HG02678 (cell line): ENCODE data around the gene IRF1.
"Not testable (repeated sequence)": the region's sequence is repeated elsewhere in the genome, so short reads cannot be mapped to it uniquely, and the experiment has no call there.

Experiments
- ATAC-seq: cut with Tn5 transposase; IDR thresholded peaks from one replicate; pipeline ENCODE4 v1.9.1; 2021; ENCODE audit warnings: mild to moderate bottlenecking, moderate library complexity; ENCODE audit not compliant: unreplicated experiment

The IRF1 gene

DNA sequence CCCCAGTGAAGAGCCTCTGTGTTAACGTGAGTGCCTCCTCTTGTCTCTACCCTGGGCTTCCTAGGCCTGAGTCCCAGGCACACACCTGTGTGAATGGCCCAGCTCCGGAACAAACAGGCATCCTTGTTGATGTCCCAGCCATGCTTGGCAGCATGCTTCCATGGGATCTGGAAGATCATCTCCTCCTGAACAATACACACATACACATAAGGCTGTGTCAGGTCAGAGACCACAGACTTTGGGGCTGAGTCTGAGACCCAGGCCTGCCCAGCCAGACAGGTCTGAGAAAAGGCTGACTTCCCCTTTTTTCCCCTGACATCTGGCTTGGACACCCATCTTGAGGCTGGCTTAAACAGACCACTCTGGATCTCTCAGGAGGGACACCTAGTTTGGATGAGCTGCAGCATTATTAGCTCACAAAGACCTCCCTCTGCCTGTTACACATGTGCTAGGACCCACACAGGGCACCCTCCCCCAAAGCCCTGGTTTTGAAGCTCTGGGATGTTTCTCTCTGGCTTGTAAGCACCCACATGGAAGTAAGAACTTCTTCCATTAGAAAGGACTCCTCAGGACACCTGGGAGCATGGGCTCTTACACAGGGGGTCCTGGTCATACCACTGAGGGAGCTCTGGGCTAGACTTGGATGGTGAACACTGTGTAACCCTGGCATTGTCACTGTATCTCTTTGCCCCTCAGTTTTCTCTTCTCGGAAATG is 2.6 kb downstream of the IRF1 start:
- ATAC-seq, result no peak

GRCh38 chr5:132487095-132487428 is 3.5 kb downstream of the IRF1 start:
- no peak for ATAC-seq

DNA sequence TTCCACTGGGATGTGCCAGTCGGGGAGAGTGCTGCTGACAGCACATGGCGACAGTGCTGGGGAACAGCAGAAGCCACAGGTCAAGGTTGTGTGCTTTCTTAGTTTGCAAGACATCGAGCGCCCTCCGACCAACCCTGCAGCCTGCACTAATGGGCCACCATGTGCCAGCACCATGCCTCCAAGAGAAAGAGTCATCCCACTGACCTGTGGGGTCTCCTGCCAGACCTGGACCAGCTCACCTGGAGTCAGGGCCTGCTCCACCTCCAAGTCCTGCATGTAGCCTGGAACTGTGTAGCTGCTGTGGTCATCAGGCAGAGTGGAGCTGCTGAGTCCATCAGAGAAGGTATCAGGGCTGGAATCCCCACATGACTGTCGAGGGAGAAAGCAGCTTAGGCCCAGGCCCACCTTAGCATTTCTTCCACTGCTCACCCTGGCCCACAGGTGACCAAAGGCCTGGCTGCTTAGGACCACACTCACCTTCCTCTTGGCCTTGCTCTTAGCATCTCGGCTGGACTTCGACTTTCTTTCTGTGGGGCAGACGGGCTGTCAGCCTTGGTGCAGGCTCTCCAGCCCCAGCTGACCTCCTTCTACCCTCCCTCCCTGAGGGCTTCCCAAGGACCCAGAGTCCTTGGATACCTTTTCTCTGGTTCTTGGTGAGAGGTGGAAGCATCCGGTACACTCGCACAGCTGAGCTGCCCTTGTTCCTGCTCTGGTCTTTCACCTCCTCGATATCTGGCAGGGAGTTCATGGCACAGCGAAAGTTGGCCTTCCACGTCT is 4.1 kb downstream of the IRF1 start:
- ATAC-seq, result no peak

DNA sequence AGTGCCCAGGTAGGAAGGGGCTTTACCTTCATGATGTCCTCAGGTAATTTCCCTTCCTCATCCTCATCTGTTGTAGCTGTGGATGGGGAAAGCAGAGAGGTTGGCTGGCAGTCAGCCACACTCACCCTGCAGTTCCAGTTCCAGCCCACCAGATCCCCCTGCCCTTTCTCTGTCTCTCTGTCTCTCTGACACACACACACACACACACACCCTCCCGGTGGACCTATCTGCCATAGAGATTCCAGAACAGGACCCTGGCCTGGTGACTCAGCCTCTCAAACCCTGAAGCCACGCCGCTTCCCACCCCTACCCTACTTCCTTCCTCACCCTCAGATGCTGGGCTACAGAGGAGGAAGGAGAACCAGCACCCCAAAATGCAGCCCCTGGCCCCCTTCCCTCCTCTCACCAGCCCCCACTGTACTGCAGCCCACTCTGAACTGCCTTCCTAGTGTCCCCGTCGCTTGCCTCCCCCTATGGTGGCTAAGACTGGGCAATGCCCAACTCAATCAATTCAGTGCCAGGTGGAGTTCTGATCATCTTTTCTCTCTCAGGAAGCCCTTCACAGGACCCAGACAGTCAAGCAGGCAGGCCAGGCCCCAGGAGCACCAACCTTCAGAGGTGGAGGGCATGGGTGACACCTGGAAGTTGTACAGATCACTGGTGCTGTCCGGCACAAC is 4.8 kb downstream of the IRF1 start:
- ATAC-seq, result no peak

GRCh38 chr5:132484876-132485640 is 5.5 kb downstream of the IRF1 start:
- ATAC-seq, result not testable (repeated sequence)

DNA sequence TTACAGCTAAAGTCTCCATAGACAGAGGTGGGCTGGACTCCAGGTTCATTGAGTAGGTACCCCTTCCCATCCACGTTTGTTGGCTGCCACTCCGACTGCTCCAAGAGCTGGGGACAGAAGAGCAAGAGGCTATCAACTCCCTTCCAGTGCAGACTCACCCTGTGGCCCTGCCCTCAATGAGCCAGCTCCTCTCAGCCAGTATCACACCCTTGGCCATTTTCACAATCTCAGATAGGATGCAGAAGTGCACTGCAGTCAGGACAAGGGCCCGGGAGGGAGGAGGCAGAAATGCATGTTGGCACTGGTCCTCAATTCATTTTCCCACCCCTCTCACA is 6.2 kb downstream of the IRF1 start:
- no peak for ATAC-seq

- no peak for ATAC-seq
These were observed 6.7 kb downstream of the IRF1 start for GRCh38 chr5:132483661-132484390.

GRCh38 chr5:132483101-132483500 is 7.5 kb downstream of the IRF1 start:
- no peak for ATAC-seq

- ATAC-seq, result no peak
These were observed 8.9 kb downstream of the IRF1 start for GRCh38 chr5:132481596-132482211.

DNA sequence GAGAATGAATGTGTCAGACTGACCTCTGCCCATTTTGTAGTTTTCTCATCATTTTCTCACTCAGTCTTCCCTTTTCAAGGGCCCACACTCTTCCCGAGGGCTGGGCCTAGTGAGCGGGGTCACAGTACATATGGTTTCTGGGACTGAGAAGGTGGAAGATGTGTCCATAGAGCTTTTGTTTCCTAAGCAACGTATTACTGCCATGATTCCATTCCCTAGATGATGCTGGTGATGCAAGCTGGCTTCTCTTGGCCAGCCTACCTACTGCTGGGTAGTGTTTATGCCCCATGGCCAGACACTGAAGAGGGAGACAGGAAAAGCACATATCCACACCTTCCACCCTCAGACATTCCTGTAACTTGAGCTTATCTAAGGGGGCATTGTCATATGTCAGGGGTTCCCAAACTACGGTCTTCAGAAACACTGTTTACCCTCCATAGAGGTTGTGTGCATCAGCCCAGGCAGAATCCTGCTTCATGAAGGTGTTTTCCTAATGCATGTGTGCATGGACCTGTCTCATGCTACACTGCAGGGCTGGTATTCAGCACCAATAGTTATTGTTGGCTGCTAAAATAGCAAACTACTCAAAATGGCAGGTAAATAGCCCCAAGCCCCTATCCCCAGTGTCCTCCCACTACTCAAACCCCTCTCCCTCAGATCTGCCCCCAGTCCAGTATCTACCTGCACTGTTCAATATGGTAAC is 9.5 kb downstream of the IRF1 start:
- ATAC-seq, result no peak

DNA sequence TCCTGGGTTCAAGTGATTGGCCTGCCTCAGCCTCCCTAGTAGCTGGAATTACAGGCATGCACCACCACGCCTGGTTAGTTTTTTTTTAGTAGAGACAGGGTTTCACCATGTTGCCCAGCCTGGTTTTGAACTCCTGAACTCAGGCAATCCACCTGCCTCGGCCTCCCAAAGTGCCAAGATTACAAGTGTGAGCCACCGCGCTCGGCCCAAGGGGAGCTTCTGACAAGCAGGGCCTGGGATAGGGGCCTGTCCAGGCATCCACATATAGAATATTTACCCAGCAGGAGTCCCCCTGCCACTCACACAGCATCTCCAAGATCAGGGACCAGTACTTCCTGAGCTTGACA is 10.1 kb downstream of the IRF1 start:
- ATAC-seq, result no peak

GRCh38 chr5:132480042-132480441 is 10.5 kb downstream of the IRF1 start:
- ATAC-seq, result no peak

- ATAC-seq, result peak; percentile 53
These were observed 11.2 kb downstream of the IRF1 start for GRCh38 chr5:132479111-132479951.

- no peak for ATAC-seq
These were observed 12.2 kb downstream of the IRF1 start for GRCh38 chr5:132478366-132478871.

- no peak for ATAC-seq
These were observed 12.7 kb downstream of the IRF1 start for GRCh38 chr5:132477784-132478365.

GRCh38 chr5:132476876-132477781 is 13.4 kb downstream of the IRF1 start:
- no peak for ATAC-seq
